SK-N-SH treated with all-trans-retinoic acid at 6 μM for 48 hours (cell line): ENCODE measurements around the gene WIZ.

Experiments
- ATAC-seq: fragments of 200-7000 bp; cut with Tn5 transposase; 3 replicates; pipeline ENCODE4 v1.9.1; 2020; ENCODE audit warnings: mild to moderate bottlenecking, moderate library complexity
- ARNTL ChIP-seq: fragments of 450-650 bp; formaldehyde crosslinking; IDR thresholded peaks from 2 replicates; pipeline ENCODE4 v1.5.0; 2020; ENCODE audit warnings: low read depth, mild to moderate bottlenecking, moderate library complexity, borderline replicate concordance
- BACH2 ChIP-seq: fragments of 250-450 bp; sonication (Bioruptor Pico); IDR thresholded peaks from 2 replicates; pipeline ENCODE4 v1.9.0; 2021; ENCODE audit warnings: mild to moderate bottlenecking, borderline replicate concordance
- CSDC2 ChIP-seq: fragments of 250-450 bp; sonication (Bioruptor Pico); IDR thresholded peaks from 2 replicates; pipeline ENCODE4 v1.5.0; 2020; ENCODE audit warnings: mild to moderate bottlenecking, moderate library complexity
- ESRRG ChIP-seq: fragments of 250-450 bp; sonication (Bioruptor Pico); IDR thresholded peaks from 2 replicates; pipeline ENCODE4 v1.6.1; 2021; ENCODE audit warnings: mild to moderate bottlenecking
- GLIS3 ChIP-seq: fragments of 250-450 bp; sonication (Bioruptor Pico); IDR thresholded peaks from 2 replicates; pipeline ENCODE4 v1.5.0; 2020; ENCODE audit warnings: mild to moderate bottlenecking, moderate library complexity
- OSR1 ChIP-seq: fragments of 250-450 bp; sonication (Bioruptor Pico); IDR thresholded peaks from 2 replicates; pipeline ENCODE4 v1.8.0; 2022; ENCODE audit warnings: moderate library complexity, mild to moderate bottlenecking, inconsistent platforms
- PPARA ChIP-seq: fragments of 250-450 bp; sonication (Bioruptor Pico); IDR thresholded peaks from 2 replicates; pipeline ENCODE4 v1.5.0; 2020; ENCODE audit warnings: mild to moderate bottlenecking, borderline replicate concordance
- SNAI2 ChIP-seq: fragments of 250-450 bp; sonication (Bioruptor Pico); IDR thresholded peaks from 2 replicates; pipeline ENCODE4 v1.5.0; 2020; ENCODE audit warnings: mild to moderate bottlenecking, moderate library complexity
- TCF4 ChIP-seq: fragments of 250-450 bp; sonication (Bioruptor Pico); IDR thresholded peaks from 2 replicates; pipeline ENCODE4 v1.8.0; 2021; ENCODE audit warnings: mild to moderate bottlenecking, moderate library complexity, borderline replicate concordance
- TOX ChIP-seq: fragments of 250-450 bp; sonication (Bioruptor Pico); IDR thresholded peaks from 2 replicates; pipeline ENCODE4 v1.8.0; 2021; ENCODE audit warnings: mild to moderate bottlenecking, moderate library complexity, borderline replicate concordance
- TSHZ2 ChIP-seq: fragments of 250-450 bp; sonication (Bioruptor Pico); IDR thresholded peaks from 2 replicates; pipeline ENCODE4 v1.5.0; 2020; ENCODE audit warnings: mild to moderate bottlenecking, moderate library complexity
- ZC3H10 ChIP-seq: fragments of 250-450 bp; sonication (Bioruptor Pico); IDR thresholded peaks from 2 replicates; pipeline ENCODE4 v1.5.1; 2021; ENCODE audit warnings: mild to moderate bottlenecking, moderate library complexity
- ZFP30 ChIP-seq: fragments of 450-650 bp; formaldehyde crosslinking; IDR thresholded peaks from 2 replicates; pipeline ENCODE4 v1.5.0; 2022; ENCODE audit warnings: mild to moderate bottlenecking, moderate library complexity
- ZNF565 ChIP-seq: fragments of 450-650 bp; formaldehyde crosslinking; conservative IDR thresholded peaks from 2 replicates; pipeline ENCODE4 v1.5.0; 2020; ENCODE audit warnings: low read depth, mild to moderate bottlenecking, moderate library complexity
- ZNF8 ChIP-seq: fragments of 450-650 bp; formaldehyde crosslinking; IDR thresholded peaks from 2 replicates; pipeline ENCODE4 v1.5.0; 2020; ENCODE audit warnings: mild to moderate bottlenecking, moderate library complexity
- TF ChIP-seq, protein P1 (sequence below): fragments of 250-450 bp; sonication (Bioruptor Pico); IDR thresholded peaks from 2 replicates; pipeline ENCODE4 v1.8.0; 2020; ENCODE audit warnings: mild to moderate bottlenecking, moderate library complexity, borderline replicate concordance
- TF ChIP-seq, protein P2 (sequence below): fragments of 250-450 bp; sonication (Bioruptor Pico); IDR thresholded peaks from 2 replicates; pipeline ENCODE4 v1.5.1; 2021; ENCODE audit warnings: mild to moderate bottlenecking, moderate library complexity
- TF ChIP-seq, protein P3 (sequence below): fragments of 250-450 bp; sonication (Bioruptor Pico); IDR thresholded peaks from 2 replicates; pipeline ENCODE4 v1.8.0; 2021; ENCODE audit warnings: low read depth, mild to moderate bottlenecking, moderate library complexity, borderline replicate concordance
- TF ChIP-seq, protein P4 (sequence below): fragments of 250-450 bp; sonication (Bioruptor Pico); IDR thresholded peaks from 2 replicates; pipeline ENCODE4 v1.5.1; 2020; ENCODE audit warnings: low read depth, mild to moderate bottlenecking, moderate library complexity

WIZ gene

GRCh38 chr19:15433519-15434069 lies 16.2 kb downstream of the WIZ start:
- TF ChIP-seq ESRRG, result no peak
- TF ChIP-seq ARNTL (CRISPR knock-in tag), result no peak
- TF ChIP-seq, protein P1, sequence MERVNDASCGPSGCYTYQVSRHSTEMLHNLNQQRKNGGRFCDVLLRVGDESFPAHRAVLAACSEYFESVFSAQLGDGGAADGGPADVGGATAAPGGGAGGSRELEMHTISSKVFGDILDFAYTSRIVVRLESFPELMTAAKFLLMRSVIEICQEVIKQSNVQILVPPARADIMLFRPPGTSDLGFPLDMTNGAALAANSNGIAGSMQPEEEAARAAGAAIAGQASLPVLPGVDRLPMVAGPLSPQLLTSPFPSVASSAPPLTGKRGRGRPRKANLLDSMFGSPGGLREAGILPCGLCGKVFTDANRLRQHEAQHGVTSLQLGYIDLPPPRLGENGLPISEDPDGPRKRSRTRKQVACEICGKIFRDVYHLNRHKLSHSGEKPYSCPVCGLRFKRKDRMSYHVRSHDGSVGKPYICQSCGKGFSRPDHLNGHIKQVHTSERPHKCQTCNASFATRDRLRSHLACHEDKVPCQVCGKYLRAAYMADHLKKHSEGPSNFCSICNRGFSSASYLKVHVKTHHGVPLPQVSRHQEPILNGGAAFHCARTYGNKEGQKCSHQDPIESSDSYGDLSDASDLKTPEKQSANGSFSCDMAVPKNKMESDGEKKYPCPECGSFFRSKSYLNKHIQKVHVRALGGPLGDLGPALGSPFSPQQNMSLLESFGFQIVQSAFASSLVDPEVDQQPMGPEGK (CRISPR knock-in tag), result no peak
- no peak for TF ChIP-seq CSDC2 (CRISPR knock-in tag)
- no peak for TF ChIP-seq GLIS3 (CRISPR knock-in tag)
- no peak for TF ChIP-seq OSR1
- TF ChIP-seq, protein P2, sequence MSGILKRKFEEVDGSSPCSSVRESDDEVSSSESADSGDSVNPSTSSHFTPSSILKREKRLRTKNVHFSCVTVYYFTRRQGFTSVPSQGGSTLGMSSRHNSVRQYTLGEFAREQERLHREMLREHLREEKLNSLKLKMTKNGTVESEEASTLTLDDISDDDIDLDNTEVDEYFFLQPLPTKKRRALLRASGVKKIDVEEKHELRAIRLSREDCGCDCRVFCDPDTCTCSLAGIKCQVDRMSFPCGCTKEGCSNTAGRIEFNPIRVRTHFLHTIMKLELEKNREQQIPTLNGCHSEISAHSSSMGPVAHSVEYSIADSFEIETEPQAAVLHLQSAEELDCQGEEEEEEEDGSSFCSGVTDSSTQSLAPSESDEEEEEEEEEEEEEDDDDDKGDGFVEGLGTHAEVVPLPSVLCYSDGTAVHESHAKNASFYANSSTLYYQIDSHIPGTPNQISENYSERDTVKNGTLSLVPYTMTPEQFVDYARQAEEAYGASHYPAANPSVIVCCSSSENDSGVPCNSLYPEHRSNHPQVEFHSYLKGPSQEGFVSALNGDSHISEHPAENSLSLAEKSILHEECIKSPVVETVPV (CRISPR knock-in tag), result no peak
- TF ChIP-seq ZFP30 (CRISPR knock-in tag), result no peak
- no peak for TF ChIP-seq ZNF565 (CRISPR knock-in tag)
- TF ChIP-seq TOX (CRISPR knock-in tag), result no peak
- TF ChIP-seq, protein P3, sequence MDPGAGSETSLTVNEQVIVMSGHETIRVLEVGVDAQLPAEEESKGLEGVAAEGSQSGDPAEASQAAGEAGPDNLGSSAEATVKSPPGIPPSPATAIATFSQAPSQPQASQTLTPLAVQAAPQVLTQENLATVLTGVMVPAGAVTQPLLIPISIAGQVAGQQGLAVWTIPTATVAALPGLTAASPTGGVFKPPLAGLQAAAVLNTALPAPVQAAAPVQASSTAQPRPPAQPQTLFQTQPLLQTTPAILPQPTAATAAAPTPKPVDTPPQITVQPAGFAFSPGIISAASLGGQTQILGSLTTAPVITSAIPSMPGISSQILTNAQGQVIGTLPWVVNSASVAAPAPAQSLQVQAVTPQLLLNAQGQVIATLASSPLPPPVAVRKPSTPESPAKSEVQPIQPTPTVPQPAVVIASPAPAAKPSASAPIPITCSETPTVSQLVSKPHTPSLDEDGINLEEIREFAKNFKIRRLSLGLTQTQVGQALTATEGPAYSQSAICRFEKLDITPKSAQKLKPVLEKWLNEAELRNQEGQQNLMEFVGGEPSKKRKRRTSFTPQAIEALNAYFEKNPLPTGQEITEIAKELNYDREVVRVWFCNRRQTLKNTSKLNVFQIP (CRISPR knock-in tag), result no peak
- TF ChIP-seq, protein P4, sequence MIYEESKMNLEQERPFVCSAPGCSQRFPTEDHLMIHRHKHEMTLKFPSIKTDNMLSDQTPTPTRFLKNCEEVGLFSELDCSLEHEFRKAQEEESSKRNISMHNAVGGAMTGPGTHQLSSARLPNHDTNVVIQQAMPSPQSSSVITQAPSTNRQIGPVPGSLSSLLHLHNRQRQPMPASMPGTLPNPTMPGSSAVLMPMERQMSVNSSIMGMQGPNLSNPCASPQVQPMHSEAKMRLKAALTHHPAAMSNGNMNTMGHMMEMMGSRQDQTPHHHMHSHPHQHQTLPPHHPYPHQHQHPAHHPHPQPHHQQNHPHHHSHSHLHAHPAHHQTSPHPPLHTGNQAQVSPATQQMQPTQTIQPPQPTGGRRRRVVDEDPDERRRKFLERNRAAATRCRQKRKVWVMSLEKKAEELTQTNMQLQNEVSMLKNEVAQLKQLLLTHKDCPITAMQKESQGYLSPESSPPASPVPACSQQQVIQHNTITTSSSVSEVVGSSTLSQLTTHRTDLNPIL (CRISPR knock-in tag), result no peak
- TF ChIP-seq PPARA (CRISPR knock-in tag), result no peak
- ATAC-seq, result no peak

- peak; percentile 85 for ATAC-seq
- TF ChIP-seq OSR1 (no peak), GLIS3 (CRISPR knock-in tag) (no peak), SNAI2 (CRISPR knock-in tag) (no peak), ARNTL (CRISPR knock-in tag) (no peak)
Measured at GRCh38 chr19:15432629-15433518, 16.9 kb downstream of the WIZ start.

DNA sequence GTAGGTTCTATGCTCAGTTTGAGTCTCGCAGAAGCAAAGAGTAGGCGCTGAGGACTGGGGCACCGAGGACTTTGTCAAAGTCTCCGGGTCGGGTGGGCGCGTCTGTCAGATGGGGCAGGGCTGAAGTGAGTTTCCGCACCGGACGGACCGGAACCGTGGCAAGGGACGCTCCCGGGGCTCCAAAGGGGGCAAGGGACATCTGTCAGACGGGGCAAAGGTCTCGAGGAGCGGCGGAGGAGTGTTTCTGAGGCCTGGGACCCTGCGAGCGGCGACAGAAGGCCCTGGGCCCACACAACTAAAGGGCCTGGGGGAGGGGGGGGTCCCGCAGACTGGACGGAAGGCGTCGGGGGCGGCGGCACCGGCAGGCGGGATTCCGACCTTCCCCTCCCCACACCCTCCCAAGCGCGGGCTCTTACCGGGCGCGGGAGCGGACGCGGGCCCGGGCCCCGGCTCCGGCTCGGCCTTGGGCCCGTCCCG lies 17.7 kb downstream of the WIZ start:
- TF ChIP-seq, protein P1 (CRISPR knock-in tag), result no peak
- TF ChIP-seq GLIS3 (CRISPR knock-in tag), result no peak
- TF ChIP-seq, protein P2 (CRISPR knock-in tag), result no peak
- no peak for TF ChIP-seq TCF4
- TF ChIP-seq CSDC2 (CRISPR knock-in tag), result no peak
- no peak for TF ChIP-seq TSHZ2 (CRISPR knock-in tag)
- no peak for TF ChIP-seq SNAI2 (CRISPR knock-in tag)
- TF ChIP-seq ZNF8 (CRISPR knock-in tag), result no peak
- no peak for TF ChIP-seq OSR1
- TF ChIP-seq, protein P4 (CRISPR knock-in tag), result no peak
- TF ChIP-seq TOX (CRISPR knock-in tag), result no peak
- no peak for TF ChIP-seq BACH2
- TF ChIP-seq ZC3H10 (CRISPR knock-in tag), result no peak
- no peak for TF ChIP-seq ZNF565 (CRISPR knock-in tag)
- no peak for TF ChIP-seq ESRRG
- no peak for TF ChIP-seq PPARA (CRISPR knock-in tag)
- ATAC-seq, result no peak
